NCI-H2196 treated with DMSO at 0.1 percent for 48 hours (cell line): Measurements from ENCODE around the gene TMEM132D.
A peak's percentile ranks its signal among the peaks of the same experiment; 100 is the strongest.
"Not testable (repeated sequence)": the region's sequence is repeated elsewhere in the genome, so short reads cannot be mapped to it uniquely, and the experiment has no call there.

ENCODE experiments used
- DNase-seq: peaks from one replicate; lab custom pipeline; 2025; ENCODE audit not compliant: unreplicated experiment; lab: John Stamatoyannopoulos, UW

The TMEM132D gene

GRCh38 chr12:129903956-129904829, at the start of gene TMEM132D:
Gene TMEM132D (minus strand): TSS chr12:129904025.
- DNase-seq, result no peak

GRCh38 chr12:129949651-129950050, 45.8 kb upstream of the TMEM132D start:
- no peak for DNase-seq

GRCh38 chr12:129941618-129942017, 37.8 kb upstream of the TMEM132D start:
- no peak for DNase-seq

- no peak for DNase-seq
Observed at GRCh38 chr12:129938089-129938488, 34.3 kb upstream of the TMEM132D start.

GRCh38 chr12:129937426-129937825, 33.6 kb upstream of the TMEM132D start:
- DNase-seq, result no peak

- no peak for DNase-seq
Observed at GRCh38 chr12:129928643-129929042, 24.8 kb upstream of the TMEM132D start.

- no peak for DNase-seq
Observed at GRCh38 chr12:129927316-129927900, 23.6 kb upstream of the TMEM132D start.

- DNase-seq, result peak; percentile 71
Observed at GRCh38 chr12:129911428-129912049, 7.7 kb upstream of the TMEM132D start.

- no peak for DNase-seq
Observed at GRCh38 chr12:129909051-129910020, 5.5 kb upstream of the TMEM132D start.

GRCh38 chr12:129903092-129903945, 506 bp downstream of the TMEM132D start:
- no peak for DNase-seq

GRCh38 chr12:129902371-129903091, 1.3 kb downstream of the TMEM132D start:
- no peak for DNase-seq

GRCh38 chr12:129901254-129901653, 2.6 kb downstream of the TMEM132D start:
- no peak for DNase-seq

GRCh38 chr12:129900306-129900705, 3.5 kb downstream of the TMEM132D start:
- DNase-seq, result no peak

- DNase-seq, result not testable (repeated sequence)
Observed at GRCh38 chr12:129899045-129899444, 4.8 kb downstream of the TMEM132D start.

- DNase-seq, result no peak
Observed at GRCh38 chr12:129893691-129894090, 10.1 kb downstream of the TMEM132D start.

GRCh38 chr12:129887101-129887500, 16.7 kb downstream of the TMEM132D start:
- DNase-seq, result peak; percentile 87

- DNase-seq, result no peak
Observed at GRCh38 chr12:129886541-129886940, 17.3 kb downstream of the TMEM132D start.

- no peak for DNase-seq
Observed at GRCh38 chr12:129885287-129885686, 18.5 kb downstream of the TMEM132D start.

GRCh38 chr12:129877411-129877810, 26.4 kb downstream of the TMEM132D start:
- DNase-seq, result no peak
